PC-3 (cell line): Measurements from ENCODE around the gene PACS1. TPM values are rescaled to one million over a fixed set of nuclear protein-coding genes. Genes with fewer than 3 reads are reported as not detected.

Experiments
- ATAC-seq: fragments of 200-7000 bp; cut with Tn5 transposase; 2 replicates; pipeline ENCODE4 v1.9.1; 2020; ENCODE audit warnings: mild to moderate bottlenecking, moderate library complexity
- BruUV-seq: library from RNA; stranded (reverse); fragments of 400-500 nt; replicated peaks from 2 replicates; lab custom pipeline; 2021; lab: Mats Ljungman, UMichigan
- CTCF ChIA-PET: fragments of 300-600 bp; sonication (Branson Sonifier 250); formaldehyde crosslinking; loops from one replicate; lab custom pipeline; 2022; ENCODE audit warnings: antibody characterized with exemption; lab: Charles Lee
- POLR2A ChIA-PET: fragments of 300-600 bp; sonication (Branson Sonifier 250); formaldehyde crosslinking; loops from one replicate; lab custom pipeline; 2022; ENCODE audit warnings: antibody characterized with exemption; ENCODE audit not compliant: unreplicated experiment; lab: Charles Lee
- DNase-seq: peaks from one replicate; pipeline ENCODE4 v3.0.0-alpha.2; 2015
- H2AFZ ChIP-seq: fragments of 300-600 bp; sonication (generic); 2 replicates; pipeline ENCODE4 v1.6.0; 2016; ENCODE audit warnings: antibody characterized with exemption, low read length
- H3F3A ChIP-seq: fragments of 300-600 bp; sonication (generic); one replicate; pipeline ENCODE4 v1.6.0; 2017; ENCODE audit warnings: antibody characterized with exemption, low read length, control low read depth, mild to moderate bottlenecking; ENCODE audit not compliant: unreplicated experiment
- H3K27ac ChIP-seq: fragments of 300-600 bp; sonication (generic); 2 replicates; pipeline ENCODE4 v1.5.1; 2016; ENCODE audit warnings: mild to moderate bottlenecking, low read length
- H3K27me3 ChIP-seq: fragments of 300-600 bp; sonication (generic); 2 replicates; pipeline ENCODE4 v1.6.1; 2016; ENCODE audit warnings: low read length, mixed read lengths
- H3K36me3 ChIP-seq: fragments of 300-600 bp; sonication (generic); 2 replicates; pipeline ENCODE4 v1.6.1; 2016; ENCODE audit warnings: low read depth, mixed run types, low read length, mixed read lengths
- H3K4me1 ChIP-seq: fragments of 300-600 bp; sonication (generic); 2 replicates; pipeline ENCODE4 v1.5.1; 2016; ENCODE audit warnings: low read length; ENCODE audit not compliant: insufficient read depth
- H3K4me2 ChIP-seq: fragments of 300-600 bp; sonication (generic); 2 replicates; pipeline ENCODE4 v1.6.0; 2016; ENCODE audit warnings: low read length
- H3K4me3 ChIP-seq: fragments of 300-600 bp; sonication (generic); 2 replicates; pipeline ENCODE4 v1.5.1; 2016; ENCODE audit warnings: mild to moderate bottlenecking, low read length, mixed read lengths
- H3K79me2 ChIP-seq: fragments of 300-600 bp; sonication (generic); 2 replicates; pipeline ENCODE4 v1.6.1; 2017; ENCODE audit warnings: low read length, mixed read lengths
- H3K9ac ChIP-seq: fragments of 300-600 bp; sonication (generic); 2 replicates; pipeline ENCODE4 v1.6.0; 2016; ENCODE audit warnings: mild to moderate bottlenecking, low read length
- H3K9me2 ChIP-seq: fragments of 300-600 bp; sonication (generic); replicated peaks from 2 replicates; pipeline ENCODE4 v1.6.1; 2016; ENCODE audit warnings: mixed run types, low read length, mixed read lengths
- H3K9me3 ChIP-seq: fragments of 300-600 bp; sonication (generic); 2 replicates; pipeline ENCODE4 v1.6.1; 2016; ENCODE audit warnings: low read length, mixed read lengths
- H4K20me1 ChIP-seq: fragments of 300-600 bp; sonication (generic); 2 replicates; pipeline ENCODE4 v1.6.1; 2016; ENCODE audit warnings: low read length, mixed read lengths
- EZH2 ChIP-seq: fragments of 300-600 bp; sonication (generic); IDR thresholded peaks from one replicate; pipeline ENCODE4 v1.6.1; 2017; ENCODE audit warnings: antibody characterized with exemption, mild to moderate bottlenecking, low read length; ENCODE audit not compliant: unreplicated experiment
- EZH2phosphoT487 ChIP-seq: fragments of 300-600 bp; sonication (generic); IDR thresholded peaks from 2 replicates; pipeline ENCODE4 v1.6.1; 2018; ENCODE audit warnings: mild to moderate bottlenecking, antibody characterized with exemption, low read length, borderline replicate concordance
- intact Hi-C: fragments of 100-400 bp; cut with micrococcal nuclease; formaldehyde crosslinking; loops from 2 replicates; pipeline ENCODE4 v1.9.0; 2023
- total RNA-seq: library from RNA; depleted of rRNA; stranded (reverse); fragments of >200 nt; gene quantifications from 2 replicates; pipeline ENCODE4 v1.2.3, GENCODE V29; 2014
- TF ChIP-seq, protein P1 (sequence below): fragments of 300-600 bp; sonication (generic); conservative IDR thresholded peaks from 2 replicates; pipeline ENCODE4 v1.5.1; 2017; ENCODE audit warnings: antibody characterized with exemption, low read depth, mild to moderate bottlenecking, low read length

Gene PACS1
- total RNA-seq, 1 experiment from 2014 or later, result 28.7 TPM

DNA sequence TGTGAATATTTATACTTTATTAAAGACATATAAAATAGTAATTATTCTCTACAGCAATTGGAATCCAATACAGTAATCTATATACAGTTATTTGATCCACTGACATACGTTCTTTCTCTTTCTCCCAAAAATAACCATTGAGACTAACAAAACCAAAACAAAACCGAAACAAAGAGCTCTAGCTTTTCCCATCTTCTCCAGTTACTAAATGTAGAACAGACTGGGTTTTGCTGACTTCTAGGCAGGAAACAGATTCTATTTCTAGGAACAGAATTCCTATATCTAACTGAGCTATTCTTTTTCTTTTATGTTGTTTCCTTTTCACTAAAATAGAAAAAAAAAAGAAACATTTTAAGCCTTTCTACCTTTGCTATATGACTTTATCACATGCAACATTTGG, 80.1 kb downstream of the PACS1 start:
- H3K79me2 ChIP-seq, result no peaks in the 10 kb centered on the region
- peaks cover 3% of the 10 kb centered on the region; the same call in 1 of the 2 replicates for H3K36me3 ChIP-seq
- no peaks in the 10 kb centered on the region for H3F3A ChIP-seq
- ChIA-PET CTCF (no interaction called here), POLR2A (no interaction called here)
- H3K9me3 ChIP-seq, result no peaks in the 10 kb centered on the region
- no TSS peak for BruUV-seq
- no peak overlapping the region for H3K9ac ChIP-seq
- TF ChIP-seq EZH2 (no peak), EZH2phosphoT487 (no peak)
- TF ChIP-seq, protein P1, sequence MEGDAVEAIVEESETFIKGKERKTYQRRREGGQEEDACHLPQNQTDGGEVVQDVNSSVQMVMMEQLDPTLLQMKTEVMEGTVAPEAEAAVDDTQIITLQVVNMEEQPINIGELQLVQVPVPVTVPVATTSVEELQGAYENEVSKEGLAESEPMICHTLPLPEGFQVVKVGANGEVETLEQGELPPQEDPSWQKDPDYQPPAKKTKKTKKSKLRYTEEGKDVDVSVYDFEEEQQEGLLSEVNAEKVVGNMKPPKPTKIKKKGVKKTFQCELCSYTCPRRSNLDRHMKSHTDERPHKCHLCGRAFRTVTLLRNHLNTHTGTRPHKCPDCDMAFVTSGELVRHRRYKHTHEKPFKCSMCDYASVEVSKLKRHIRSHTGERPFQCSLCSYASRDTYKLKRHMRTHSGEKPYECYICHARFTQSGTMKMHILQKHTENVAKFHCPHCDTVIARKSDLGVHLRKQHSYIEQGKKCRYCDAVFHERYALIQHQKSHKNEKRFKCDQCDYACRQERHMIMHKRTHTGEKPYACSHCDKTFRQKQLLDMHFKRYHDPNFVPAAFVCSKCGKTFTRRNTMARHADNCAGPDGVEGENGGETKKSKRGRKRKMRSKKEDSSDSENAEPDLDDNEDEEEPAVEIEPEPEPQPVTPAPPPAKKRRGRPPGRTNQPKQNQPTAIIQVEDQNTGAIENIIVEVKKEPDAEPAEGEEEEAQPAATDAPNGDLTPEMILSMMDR, result no peak
- H3K4me1 ChIP-seq, result no peaks in the 10 kb centered on the region
- H2AFZ ChIP-seq, result no peak overlapping the region
- H3K4me2 ChIP-seq, result no peak overlapping the region
- intact Hi-C loops, result no loop called here
- DNase-seq (no peak), ATAC-seq (no peak)
- H3K9me2 ChIP-seq, result no peaks in the 10 kb centered on the region
- H3K4me3 ChIP-seq, result no peak overlapping the region
- H3K27ac ChIP-seq, result no peak overlapping the region
- H4K20me1 ChIP-seq, result no peaks in the 10 kb centered on the region
- no peaks in the 10 kb centered on the region for H3K27me3 ChIP-seq

DNA sequence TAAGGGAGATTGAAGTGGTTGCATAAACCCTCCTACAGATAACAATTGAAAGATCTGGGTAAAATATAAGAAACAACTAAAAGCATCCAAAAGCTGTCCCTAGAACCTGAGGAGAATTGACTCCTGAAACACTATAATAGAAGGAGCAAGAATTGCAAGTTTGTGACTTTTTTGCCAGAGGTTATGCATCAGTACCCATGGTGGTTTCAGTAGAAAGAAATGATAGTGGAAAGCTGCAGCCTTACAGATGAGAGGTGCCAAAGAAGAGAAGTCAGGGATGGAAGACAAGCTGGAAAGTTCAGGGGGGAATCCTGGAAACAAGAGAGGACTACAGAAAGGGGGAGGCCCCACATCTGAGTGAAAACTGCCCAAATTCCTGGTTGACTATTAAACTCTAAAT, 80.7 kb downstream of the PACS1 start:
- Histone ChIP-seq H3F3A (no peaks in the 10 kb centered on the region), H3K4me3 (no peak overlapping the region), H3K27me3 (no peaks in the 10 kb centered on the region), H4K20me1 (no peaks in the 10 kb centered on the region), H3K36me3 (peaks cover 3% of the 10 kb centered on the region; the same call in 1 of the 2 replicates), H3K4me2 (no peak overlapping the region), H3K9ac (no peak overlapping the region), H3K9me3 (no peaks in the 10 kb centered on the region), H3K79me2 (no peaks in the 10 kb centered on the region), H3K27ac (no peak overlapping the region), H2AFZ (no peak overlapping the region), H3K4me1 (no peaks in the 10 kb centered on the region), H3K9me2 (no peaks in the 10 kb centered on the region)
- ATAC-seq (no peak), DNase-seq (no peak)
- intact Hi-C loops, result no loop called here
- ChIA-PET CTCF (no interaction called here), POLR2A (no interaction called here)
- TF ChIP-seq, protein P1, result no peak
- TF ChIP-seq EZH2 (no peak), EZH2phosphoT487 (no peak)
- BruUV-seq, result no TSS peak

DNA sequence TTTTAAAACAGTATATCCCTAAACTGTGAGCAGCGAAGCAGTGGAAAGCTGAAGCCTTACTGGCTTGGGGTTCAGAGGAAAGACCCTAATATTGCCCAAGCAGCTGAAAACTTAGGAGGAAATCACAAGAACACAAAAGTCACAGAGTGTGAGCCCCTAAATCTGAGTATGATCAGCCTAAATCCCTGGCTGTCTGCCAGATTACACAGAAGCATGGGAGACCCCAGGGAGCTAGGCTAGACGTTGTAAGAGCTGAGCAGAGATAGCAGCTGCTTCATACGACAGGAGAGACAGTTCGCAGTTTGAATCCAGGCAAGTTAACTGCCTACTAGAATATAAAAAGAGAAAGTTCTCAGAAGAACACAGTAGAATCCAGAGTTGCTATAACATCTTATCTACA, 81.2 kb downstream of the PACS1 start:
- H3F3A ChIP-seq, result no peaks in the 10 kb centered on the region
- ChIA-PET CTCF (no interaction called here), POLR2A (interaction anchor here (0.6 kb wide), 1 partner anchor 763 kb away, joined by 7 read pairs; no protein-coding TSS in a partner anchor)
- TF ChIP-seq EZH2 (no peak), EZH2phosphoT487 (no peak)
- TF ChIP-seq, protein P1, result no peak
- no peaks in the 10 kb centered on the region for H3K9me2 ChIP-seq
- no peak overlapping the region for H3K4me2 ChIP-seq
- peaks cover 3% of the 10 kb centered on the region; the same call in 1 of the 2 replicates for H3K36me3 ChIP-seq
- no peaks in the 10 kb centered on the region for H3K4me1 ChIP-seq
- no peaks in the 10 kb centered on the region for H3K79me2 ChIP-seq
- no peak overlapping the region for H3K4me3 ChIP-seq
- H2AFZ ChIP-seq, result no peak overlapping the region
- H3K9me3 ChIP-seq, result no peaks in the 10 kb centered on the region
- no peak overlapping the region for H3K27ac ChIP-seq
- intact Hi-C loops, result no loop called here
- BruUV-seq, result no TSS peak
- no peak for ATAC-seq
- DNase-seq, result no peak
- H3K9ac ChIP-seq, result no peak overlapping the region
- no peaks in the 10 kb centered on the region for H3K27me3 ChIP-seq
- no peaks in the 10 kb centered on the region for H4K20me1 ChIP-seq
